SK-N-MC (cell line): ENCODE measurements around the gene UBE2Q1.

Experiments
- DNase-seq: peaks from one replicate; pipeline ENCODE4 v3.0.0-alpha.2; 2011; ENCODE audit warnings: low read depth, low spot score
- H3K27ac ChIP-seq: fragments of 200-600 bp; sonication (generic); 2 replicates; pipeline ENCODE4 v1.5.1; 2016; ENCODE audit warnings: mixed run types
- H3K36me3 ChIP-seq: fragments of 200-600 bp; sonication (generic); 2 replicates; pipeline ENCODE4 v1.6.1; 2017; ENCODE audit warnings: antibody characterized with exemption, low read length, mixed read lengths; ENCODE audit not compliant: insufficient read depth
- H3K4me3 ChIP-seq: fragments of 200-600 bp; sonication (generic); 2 replicates; pipeline ENCODE4 v1.5.1; 2016
- H3K9ac ChIP-seq: fragments of 200-600 bp; sonication (generic); 2 replicates; pipeline ENCODE4 v1.8.0; 2017; ENCODE audit warnings: mixed run types, mixed read lengths; ENCODE audit not compliant: insufficient read length
- H3K9me3 ChIP-seq: fragments of 200-600 bp; sonication (generic); 2 replicates; pipeline ENCODE4 v1.6.1; 2017; ENCODE audit warnings: low read depth, mild to moderate bottlenecking, antibody characterized with exemption, low read length, moderate library complexity, mixed read lengths
- EZH2 ChIP-seq: fragments of 200-600 bp; sonication (generic); IDR thresholded peaks from one replicate; pipeline ENCODE4 v1.6.1; 2017; ENCODE audit warnings: antibody characterized with exemption
- FOXP2 ChIP-seq: optimal IDR thresholded peaks from 2 replicates; pipeline ENCODE3; 2011; ENCODE audit warnings: mild to moderate bottlenecking, moderate library complexity; ENCODE audit not compliant: insufficient read depth; ENCODE audit errors: extremely low read length, control extremely low read depth
- POLR2AphosphoS5 ChIP-seq: IDR thresholded peaks from 2 replicates; pipeline ENCODE4 v1.6.1; 2012; ENCODE audit warnings: mild to moderate bottlenecking, low read depth, low read length, borderline replicate concordance

The UBE2Q1 gene

GRCh38 chr1:154520333-154520732 lies 38.1 kb downstream of the UBE2Q1 start:
- TF ChIP-seq FOXP2: no peak
- no peak for TF ChIP-seq POLR2AphosphoS5
- no peak for TF ChIP-seq EZH2
- DNase-seq: no peak
- Histone ChIP-seq H3K9ac (no peak overlapping the region), H3K9me3 (no peaks in the 10 kb centered on the region), H3K27ac (peak overlapping the region; percentile 98), H3K36me3 (no peaks in the 10 kb centered on the region), H3K4me3 (no peak overlapping the region)

GRCh38 chr1:154519591-154519991 lies 38.9 kb downstream of the UBE2Q1 start:
- Histone ChIP-seq H3K27ac (peak overlapping the region; percentile 98), H3K36me3 (no peaks in the 10 kb centered on the region), H3K4me3 (peak overlapping the region; percentile 67), H3K9me3 (no peaks in the 10 kb centered on the region), H3K9ac (peak overlapping the region; percentile 60)
- peak; percentile 56 for DNase-seq
- TF ChIP-seq FOXP2 (no peak), POLR2AphosphoS5 (no peak), EZH2 (no peak)

GRCh38 chr1:154517661-154518060 lies 40.8 kb downstream of the UBE2Q1 start:
- Histone ChIP-seq H3K36me3 (no peaks in the 10 kb centered on the region), H3K27ac (no peak overlapping the region), H3K4me3 (no peak overlapping the region), H3K9ac (no peak overlapping the region), H3K9me3 (no peaks in the 10 kb centered on the region)
- TF ChIP-seq POLR2AphosphoS5 (no peak), FOXP2 (no peak), EZH2 (no peak)
- no peak for DNase-seq

GRCh38 chr1:154514066-154514553 lies 44.4 kb downstream of the UBE2Q1 start:
- Histone ChIP-seq H3K9me3 (no peaks in the 10 kb centered on the region), H3K27ac (no peak overlapping the region), H3K36me3 (no peaks in the 10 kb centered on the region), H3K4me3 (no peak overlapping the region), H3K9ac (no peak overlapping the region)
- TF ChIP-seq POLR2AphosphoS5 (no peak), EZH2 (no peak), FOXP2 (no peak)
- no peak for DNase-seq

GRCh38 chr1:154512760-154513159 lies 45.7 kb downstream of the UBE2Q1 start:
- Histone ChIP-seq H3K27ac (no peak overlapping the region), H3K9ac (no peak overlapping the region), H3K4me3 (no peak overlapping the region), H3K36me3 (no peaks in the 10 kb centered on the region), H3K9me3 (no peaks in the 10 kb centered on the region)
- DNase-seq: no peak
- no peak for TF ChIP-seq FOXP2
- no peak for TF ChIP-seq EZH2
- no peak for TF ChIP-seq POLR2AphosphoS5

GRCh38 chr1:154503898-154504297 lies 54.6 kb downstream of the UBE2Q1 start:
- Histone ChIP-seq H3K36me3 (no peaks in the 10 kb centered on the region), H3K4me3 (no peak overlapping the region), H3K9me3 (no peaks in the 10 kb centered on the region), H3K27ac (no peak overlapping the region), H3K9ac (no peak overlapping the region)
- no peak for DNase-seq
- no peak for TF ChIP-seq EZH2
- TF ChIP-seq FOXP2: no peak
- TF ChIP-seq POLR2AphosphoS5: no peak

- H3K4me3 ChIP-seq: no peak overlapping the region
- no peak for DNase-seq
- no peak for TF ChIP-seq FOXP2
- no peak for TF ChIP-seq POLR2AphosphoS5
- TF ChIP-seq EZH2: no peak
Observed at GRCh38 chr1:154502744-154503115, 55.7 kb downstream of the UBE2Q1 start.

GRCh38 chr1:154502066-154502743 lies 56.3 kb downstream of the UBE2Q1 start, which contains the start of the genes SHE and TDRD10:
SHE (minus strand) TSS chr1:154502412; CDS start chr1:154502026, 386 bp downstream.
TDRD10 (plus strand) TSS chr1:154502219; CDS start chr1:154506904, 4,685 bp downstream.
- no peak within 1 kb of the TSS for H3K9ac ChIP-seq
- no peaks in the 10 kb centered on the region for H3K9me3 ChIP-seq
- TF ChIP-seq POLR2AphosphoS5 (no peak), FOXP2 (no peak), EZH2 (no peak)
- DNase-seq: no peak
- no peak within 1 kb of the TSS for H3K4me3 ChIP-seq
- H3K27ac ChIP-seq: no peak within 1 kb of the TSS
- no peaks in the 10 kb centered on the region for H3K36me3 ChIP-seq

More at GRCh38 chr1:154502744-154503115, 55.7 kb downstream of the UBE2Q1 start:
- H3K9ac ChIP-seq: no peak overlapping the region
- no peaks in the 10 kb centered on the region for H3K9me3 ChIP-seq
- no peaks in the 10 kb centered on the region for H3K36me3 ChIP-seq
- no peak overlapping the region for H3K27ac ChIP-seq
